NCI-H1694 treated with DMSO at 0.1 percent for 48 hours (cell line): ENCODE measurements around the gene DPPA3.
"Not testable (repeated sequence)": the region's sequence is repeated elsewhere in the genome, so short reads cannot be mapped to it uniquely, and the experiment has no call there.

Experiments used
- DNase-seq: peaks from one replicate; lab custom pipeline; 2025; lab: John Stamatoyannopoulos, UW

DPPA3 gene

GRCh38 chr12:7730984-7731383 lies 19.8 kb downstream of the DPPA3 start:
- DNase-seq = not testable (repeated sequence)

- no peak for DNase-seq
These were observed 20.3 kb downstream of the DPPA3 start for GRCh38 chr12:7731486-7731885.

GRCh38 chr12:7732993-7733392 lies 21.8 kb downstream of the DPPA3 start:
- DNase-seq = no peak

GRCh38 chr12:7747246-7747645 lies 36.0 kb downstream of the DPPA3 start, which contains the start of gene CLEC4C:
TSS of gene CLEC4C (minus strand) at chr12:7747375. CDS start at chr12:7747348, 27 bp downstream.
- DNase-seq = no peak

GRCh38 chr12:7748852-7749251 lies 37.6 kb downstream of the DPPA3 start:
- DNase-seq = no peak

- no peak for DNase-seq
These were observed 38.2 kb downstream of the DPPA3 start for GRCh38 chr12:7749442-7749841.

GRCh38 chr12:7750350-7750749 lies 39.1 kb downstream of the DPPA3 start:
- no peak for DNase-seq

GRCh38 chr12:7751394-7751793 lies 40.2 kb downstream of the DPPA3 start:
- DNase-seq = no peak

GRCh38 chr12:7751941-7752922 lies 41.0 kb downstream of the DPPA3 start:
- not testable (repeated sequence) for DNase-seq

GRCh38 chr12:7755668-7756067 lies 44.4 kb downstream of the DPPA3 start:
- DNase-seq = not testable (repeated sequence)

GRCh38 chr12:7756993-7757392 lies 45.8 kb downstream of the DPPA3 start:
- DNase-seq = no peak

- DNase-seq = no peak
These were observed 47.5 kb downstream of the DPPA3 start for GRCh38 chr12:7758766-7759140.
